Measurements from ENCODE around the gene ACMSD.
"Not testable (repeated sequence)": the region's sequence is repeated elsewhere in the genome, so short reads cannot be mapped to it uniquely, and the experiment has no call there.

Gene ACMSD

DNA sequence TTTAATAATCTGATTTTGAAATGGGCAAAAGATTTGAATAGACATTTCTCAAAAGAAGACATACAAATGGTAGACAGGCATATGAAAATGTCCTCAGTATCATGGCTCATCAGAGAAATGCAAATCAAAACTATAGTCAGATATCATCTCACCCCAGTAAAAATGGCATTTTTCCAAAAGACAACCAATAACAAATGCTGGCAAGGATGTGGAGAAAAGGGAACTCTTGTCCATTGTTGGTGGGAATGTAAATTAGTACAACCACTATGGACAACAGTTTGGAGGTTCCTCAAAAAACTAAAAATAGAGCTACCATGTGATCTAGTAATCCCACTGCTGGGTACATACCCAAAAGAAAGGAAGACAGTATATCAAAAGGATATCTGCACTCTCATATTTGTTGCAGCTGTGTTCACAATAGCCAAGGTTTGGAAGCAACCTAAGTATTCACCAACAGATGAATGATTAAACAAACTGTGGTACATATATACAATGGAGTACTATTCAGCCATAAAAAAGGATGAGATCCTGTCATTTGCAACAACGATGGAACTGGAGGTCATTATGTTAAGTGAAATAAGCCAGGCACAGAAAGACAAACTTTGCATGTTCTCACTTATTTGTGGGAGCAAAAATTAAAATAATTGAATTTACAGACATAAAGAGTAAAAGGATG, 69.2 kb downstream of the ACMSD start:
- DNase-seq = not testable (repeated sequence)

DNA sequence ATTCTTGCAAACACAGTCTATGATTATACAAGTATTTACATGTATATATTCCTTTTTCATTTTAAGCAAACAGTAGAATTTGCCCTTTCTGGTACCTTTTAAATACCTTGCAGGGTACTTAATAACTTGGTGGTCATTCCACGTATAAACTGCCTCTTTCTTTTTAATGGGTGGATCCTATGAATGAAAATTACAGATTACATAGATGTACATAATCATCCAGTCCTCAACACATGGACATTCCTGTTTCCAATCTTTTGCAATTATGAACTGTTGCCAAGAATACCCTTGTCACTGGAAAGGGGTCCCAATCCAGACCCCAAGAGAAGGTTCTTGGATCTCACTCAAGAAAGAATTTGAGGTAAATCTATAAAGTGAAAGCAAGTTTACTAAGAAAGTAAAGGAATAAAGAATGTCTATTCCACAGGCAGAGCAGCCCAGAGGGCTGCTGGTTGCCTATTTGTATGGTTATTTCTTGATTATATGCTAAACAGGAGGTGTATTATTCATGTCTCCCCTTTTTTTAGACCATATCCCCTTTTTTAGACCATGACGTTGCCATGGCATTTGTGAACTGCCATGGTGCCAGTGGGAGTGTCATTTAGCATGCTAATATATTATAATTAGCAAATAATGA, 72.5 kb downstream of the ACMSD start:
- no peak for DNase-seq

DNA sequence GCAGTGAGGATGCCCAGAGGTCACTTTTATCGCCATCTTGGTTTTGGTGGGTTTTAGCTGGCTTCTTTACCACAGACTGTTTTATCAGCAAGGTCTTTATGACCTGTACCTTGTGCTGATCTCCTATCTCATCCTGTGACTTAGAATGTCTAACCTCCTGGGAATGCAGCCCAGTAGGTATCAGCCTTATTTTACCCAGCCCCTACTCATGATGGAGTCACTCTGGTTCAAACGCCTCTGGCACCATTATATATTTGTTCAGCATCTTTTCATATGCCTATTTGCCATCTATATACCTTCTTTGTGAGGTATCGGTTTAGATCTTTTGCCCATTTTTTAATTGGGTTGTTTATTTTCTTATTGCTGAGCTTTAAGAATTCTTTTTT, 73.0 kb downstream of the ACMSD start:
- DNase-seq = no peak

DNA sequence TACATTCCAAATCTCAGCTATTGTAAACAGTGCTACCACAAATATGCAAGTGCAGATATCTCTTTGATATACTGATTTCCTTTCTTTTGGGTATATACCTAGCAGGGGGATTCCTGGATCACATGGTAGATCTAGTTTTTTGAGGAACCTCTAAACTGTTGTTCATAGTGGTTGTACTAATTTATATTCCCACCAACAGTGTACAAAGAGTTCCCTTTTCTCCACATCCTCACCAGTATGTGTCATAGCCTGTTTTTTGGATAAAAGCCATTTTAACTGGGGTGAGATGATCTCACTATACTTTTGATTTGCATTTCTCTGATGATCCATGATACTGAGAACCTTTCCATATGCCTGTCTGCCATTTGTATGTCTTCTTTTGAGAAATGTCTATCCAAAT, 73.9 kb downstream of the ACMSD start:
- peak; percentile 77 to 94 (median 93) for DNase-seq

DNA sequence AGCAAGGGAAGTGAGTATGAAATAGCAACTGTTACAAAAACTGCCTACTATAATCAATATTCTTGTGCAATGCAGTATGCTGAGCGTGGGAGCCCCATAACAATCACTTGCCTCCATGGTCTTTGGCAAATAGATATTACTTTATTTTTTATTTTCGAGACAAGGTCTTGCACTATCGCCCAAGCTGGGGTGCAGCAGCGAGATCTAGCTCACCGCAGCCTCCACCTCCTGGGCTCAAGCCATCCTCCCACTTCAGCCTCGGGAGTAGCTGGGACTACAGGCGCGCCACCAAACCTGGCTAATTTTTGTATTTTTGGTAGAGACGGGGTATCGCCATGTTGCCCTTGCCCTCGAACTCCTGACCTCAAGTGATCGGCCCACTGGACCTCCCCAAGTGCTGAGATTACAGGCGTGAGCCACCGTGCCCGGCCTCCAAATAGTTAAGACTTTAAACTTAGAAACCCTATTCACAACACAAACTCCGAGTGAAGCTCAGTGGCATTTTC, 79.0 kb downstream of the ACMSD start:
- no peak for DNase-seq

DNA sequence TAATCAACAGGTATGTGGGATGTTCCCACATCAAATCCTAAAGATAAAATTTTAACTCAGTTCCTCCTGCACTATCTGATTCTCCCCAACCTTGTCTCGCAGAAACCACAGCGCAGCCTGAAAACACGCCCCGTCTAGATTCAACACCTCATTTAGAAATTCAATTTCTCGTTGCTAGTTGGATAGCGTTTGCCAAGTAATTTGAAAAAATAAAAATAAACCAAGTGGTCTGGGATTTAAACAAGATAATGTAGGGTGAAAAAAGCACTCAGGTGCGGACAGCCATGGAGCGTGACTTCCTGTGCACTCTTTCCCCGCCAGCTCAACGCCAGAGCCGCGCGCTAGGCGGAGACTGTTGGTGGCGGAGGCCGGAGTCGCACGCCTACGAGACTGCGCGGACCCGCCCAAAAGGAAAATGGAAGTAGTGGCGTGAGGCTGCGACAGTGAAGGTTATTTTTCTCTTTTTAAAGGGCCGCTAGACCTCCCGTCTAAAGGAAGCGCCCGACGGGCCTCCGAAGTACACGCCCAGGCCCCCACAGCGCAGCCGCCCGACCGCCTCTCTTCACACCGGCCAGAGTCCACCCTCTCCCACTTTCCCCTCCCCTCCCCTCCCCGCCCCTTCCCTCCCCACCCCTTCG, 79.6 kb downstream of the ACMSD start:
- DNase-seq = peak in 2 of 3 donors; percentile 94 to 95

DNA sequence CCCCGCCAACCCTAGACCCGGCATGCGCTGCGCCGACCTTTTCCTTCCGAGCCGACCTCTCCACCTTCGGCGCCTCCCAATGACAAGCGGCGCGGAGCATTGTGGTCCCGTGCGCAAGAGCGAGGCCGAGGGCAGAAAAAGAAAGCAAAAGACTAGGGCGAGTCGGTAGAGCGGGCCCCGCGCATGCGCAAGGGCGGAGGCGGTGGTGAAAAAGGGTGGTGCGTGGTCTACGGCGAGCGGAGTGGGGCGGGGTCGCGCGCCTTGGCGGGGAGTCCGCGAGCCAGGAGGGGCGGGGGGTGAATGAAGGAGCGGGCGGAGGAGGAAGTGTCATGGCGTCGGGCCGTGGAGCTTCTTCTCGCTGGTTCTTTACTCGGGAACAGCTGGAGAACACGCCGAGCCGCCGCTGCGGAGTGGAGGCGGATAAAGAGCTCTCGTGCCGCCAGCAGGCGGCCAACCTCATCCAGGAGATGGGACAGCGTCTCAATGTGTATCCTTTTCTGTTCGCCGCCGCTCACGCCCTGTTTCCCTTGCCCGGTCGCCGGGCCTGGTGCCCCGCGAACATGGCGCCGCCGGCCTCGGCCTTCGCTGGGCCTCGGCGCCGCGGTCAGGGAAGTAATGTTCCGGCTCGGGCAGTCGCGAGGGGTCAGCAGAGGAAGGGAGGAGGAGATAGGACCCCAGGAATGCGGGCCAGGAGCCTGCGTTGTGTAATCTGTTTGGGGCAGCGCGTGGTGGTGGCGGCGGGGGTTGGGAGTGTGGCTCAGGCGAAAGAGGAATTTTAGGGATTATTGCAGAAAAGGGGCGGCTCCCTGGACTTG, 80.3 kb downstream of the ACMSD start, which contains the start of gene CCNT2:
TSS of gene CCNT2 (plus strand) at position 297 of the 815 bp plus-strand sequence. CDS start at position 330, 33 bp downstream.
- peak; percentile 100 for DNase-seq

DNA sequence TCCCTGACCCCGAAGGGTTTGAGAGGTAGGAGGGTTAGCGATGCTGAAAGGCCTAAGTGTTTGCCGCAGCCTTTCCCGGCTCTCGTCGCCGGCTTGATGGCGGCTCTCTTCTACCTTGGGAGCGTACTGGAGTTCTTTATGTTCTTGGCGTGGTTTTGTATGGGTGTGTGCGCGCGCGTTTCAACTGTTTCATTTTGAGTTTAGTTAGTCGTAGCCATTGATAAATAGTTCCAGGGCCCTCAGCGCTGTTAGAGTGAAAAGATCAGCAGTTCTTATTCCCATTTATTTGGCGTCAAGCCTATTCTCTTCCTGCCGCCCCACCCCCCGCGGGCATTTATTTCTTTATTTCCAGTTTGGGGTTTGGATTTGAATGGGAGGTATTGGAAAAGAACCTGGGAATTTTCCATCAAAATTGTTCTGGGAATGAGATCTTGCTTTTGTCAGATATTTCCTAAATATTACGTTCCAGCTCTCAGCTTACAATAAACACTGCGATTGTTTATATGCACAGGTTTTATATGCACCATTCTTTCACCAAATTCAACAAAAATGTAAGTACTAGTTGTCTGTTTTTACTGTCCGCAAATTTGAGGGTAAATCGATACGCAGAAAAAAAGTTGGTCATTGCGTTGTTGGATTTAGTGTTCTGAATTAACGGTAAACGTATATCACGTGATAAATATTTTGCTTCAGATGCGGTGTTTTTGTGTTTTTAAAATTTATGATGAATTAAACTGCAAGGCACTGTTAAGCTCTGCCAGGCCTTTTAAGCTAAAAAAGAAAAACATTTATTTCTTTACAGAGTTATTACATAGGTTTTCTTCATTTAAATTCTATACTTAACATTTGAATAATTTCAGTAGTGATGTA, 81.2 kb downstream of the ACMSD start:
- DNase-seq = peak in 1 of 3 donors; percentile 57

DNA sequence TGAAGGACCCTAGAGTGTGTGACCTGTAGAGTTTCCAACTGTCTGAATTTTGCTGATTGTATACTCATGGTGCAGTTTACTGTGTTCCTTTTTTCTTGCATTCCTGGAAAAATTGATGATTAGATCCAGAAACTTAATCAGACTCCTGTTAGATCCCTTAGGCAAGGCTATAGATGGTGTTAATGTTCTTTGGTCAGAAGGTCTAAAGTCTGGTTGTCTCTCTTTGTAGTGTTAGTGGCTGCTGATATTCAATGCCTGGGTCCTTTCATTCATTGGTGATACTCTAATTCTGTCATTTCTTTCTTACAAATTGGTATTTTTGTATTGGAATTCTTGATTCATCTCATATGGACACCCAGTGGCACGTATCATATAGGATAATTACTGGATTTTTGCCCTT, 86.5 kb downstream of the ACMSD start:
- no peak for DNase-seq

DNA sequence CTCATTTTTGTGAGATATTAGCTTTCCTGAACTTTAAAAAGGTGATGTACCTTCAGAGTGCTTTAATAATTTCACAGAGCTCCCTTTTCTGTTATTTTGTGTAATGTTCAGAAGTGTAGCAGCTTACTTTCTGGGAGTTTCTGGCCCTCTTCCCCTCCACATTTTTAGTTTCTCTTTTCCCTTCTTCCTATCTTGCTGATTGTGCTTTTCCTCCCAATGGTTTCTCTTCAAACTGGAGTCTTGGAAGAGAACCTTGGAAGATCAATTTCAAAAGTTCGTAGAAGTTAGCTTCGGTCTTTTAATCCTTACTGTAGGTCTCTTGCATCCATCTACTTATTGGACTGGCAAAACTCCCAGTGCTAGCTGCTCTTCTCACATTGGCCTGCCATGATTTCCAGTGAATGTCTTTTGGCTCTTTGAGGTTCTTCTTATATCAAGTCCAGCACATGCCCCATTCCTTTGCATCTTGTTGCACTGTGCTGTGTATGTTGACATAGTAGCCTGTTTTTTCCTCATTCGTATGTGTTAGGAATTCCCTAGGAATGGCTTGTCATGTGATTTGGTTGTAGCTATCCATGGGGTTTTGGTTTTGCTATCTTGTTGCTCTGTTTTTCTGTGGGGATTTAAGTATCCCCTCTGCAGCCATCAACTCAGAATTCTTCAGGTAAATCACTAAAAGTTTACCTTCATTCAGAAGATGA, 88.0 kb downstream of the ACMSD start:
- DNase-seq = no peak

DNA sequence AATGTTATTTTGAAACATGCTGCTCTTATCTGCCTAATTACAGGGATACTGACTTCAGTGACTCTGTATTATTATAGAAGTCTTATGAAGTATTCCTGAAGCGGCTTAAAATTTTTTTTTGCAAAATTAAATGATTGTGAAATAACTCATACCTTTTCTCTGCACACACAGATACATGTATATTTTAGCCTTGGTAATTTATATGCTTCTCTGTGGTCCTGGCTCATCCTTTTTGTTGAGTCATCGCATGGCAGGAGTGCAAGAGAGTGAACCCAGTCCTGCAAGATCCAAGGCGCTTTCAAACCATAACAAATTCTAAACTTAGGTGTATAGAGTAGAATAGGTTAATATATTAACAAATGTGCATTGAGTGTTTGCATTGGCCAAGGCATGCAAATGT, 88.8 kb downstream of the ACMSD start:
- DNase-seq = no peak

DNA sequence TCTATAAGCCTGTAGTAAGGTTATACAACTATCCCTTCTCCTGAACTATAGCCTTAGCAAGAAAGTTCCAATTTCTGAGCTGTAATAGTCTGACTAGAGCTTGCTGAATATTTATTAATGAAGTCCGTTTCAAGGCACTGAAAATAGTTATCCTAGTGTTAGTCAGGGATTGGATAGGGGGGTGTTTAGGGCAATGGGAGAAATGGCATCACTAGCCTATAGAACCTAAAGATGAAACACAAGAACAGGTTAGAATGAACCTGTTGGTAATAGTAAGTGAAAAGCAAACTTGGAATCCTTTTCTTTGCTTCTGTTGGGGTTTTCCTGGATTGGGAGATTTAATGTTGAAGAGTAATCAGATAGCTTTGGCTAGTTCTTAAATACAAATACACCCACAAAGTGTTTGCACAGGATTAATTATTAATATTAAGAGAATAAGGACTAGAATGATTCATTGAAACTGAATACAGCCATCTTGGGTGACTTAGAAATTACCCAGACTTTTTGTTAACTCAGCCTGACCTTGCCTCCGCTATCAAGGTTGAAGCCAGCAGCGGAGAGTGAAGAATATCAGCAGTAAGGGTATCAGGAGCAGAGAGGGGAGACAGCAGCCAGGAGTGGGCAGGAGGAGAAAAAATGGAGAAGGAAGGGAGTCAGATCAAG, 94.6 kb downstream of the ACMSD start:
- DNase-seq = no peak

DNA sequence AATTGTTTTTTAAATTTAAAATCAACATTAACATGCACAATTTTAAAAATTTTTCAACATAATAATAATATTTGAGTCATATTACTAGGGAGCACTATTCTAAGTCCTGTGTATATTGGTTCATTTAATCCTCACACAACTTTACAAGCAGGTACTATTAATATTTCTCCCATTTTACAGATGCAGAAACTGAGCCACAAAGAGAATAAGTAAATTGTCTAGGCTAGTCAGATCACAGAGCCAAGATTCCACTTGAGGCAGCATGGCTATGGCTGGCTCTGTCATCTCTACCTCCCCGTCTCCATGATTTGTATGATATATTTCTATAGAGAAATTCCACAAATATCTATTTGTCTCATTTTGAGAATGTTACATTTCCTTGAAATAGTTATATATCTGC, 95.3 kb downstream of the ACMSD start:
- DNase-seq = no peak

DNA sequence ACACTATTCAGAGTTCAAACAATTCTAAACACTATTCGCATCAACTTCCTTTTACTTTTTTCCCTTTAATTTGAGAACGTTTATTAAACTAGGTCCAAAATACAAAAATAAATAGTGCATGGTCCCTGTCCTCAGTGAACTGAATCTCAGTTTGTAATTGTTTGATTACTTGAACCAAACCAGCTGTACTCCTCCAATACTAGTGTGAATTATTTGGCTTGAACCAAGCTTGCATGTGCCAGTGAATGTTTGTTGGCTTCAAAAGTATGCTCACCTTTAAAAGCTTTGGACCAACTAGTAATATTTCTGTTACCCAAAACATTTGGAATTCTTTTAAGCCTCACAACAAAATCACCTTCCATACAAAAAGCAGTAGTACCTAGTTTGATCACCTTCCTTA, 95.7 kb downstream of the ACMSD start:
- no peak for DNase-seq

DNA sequence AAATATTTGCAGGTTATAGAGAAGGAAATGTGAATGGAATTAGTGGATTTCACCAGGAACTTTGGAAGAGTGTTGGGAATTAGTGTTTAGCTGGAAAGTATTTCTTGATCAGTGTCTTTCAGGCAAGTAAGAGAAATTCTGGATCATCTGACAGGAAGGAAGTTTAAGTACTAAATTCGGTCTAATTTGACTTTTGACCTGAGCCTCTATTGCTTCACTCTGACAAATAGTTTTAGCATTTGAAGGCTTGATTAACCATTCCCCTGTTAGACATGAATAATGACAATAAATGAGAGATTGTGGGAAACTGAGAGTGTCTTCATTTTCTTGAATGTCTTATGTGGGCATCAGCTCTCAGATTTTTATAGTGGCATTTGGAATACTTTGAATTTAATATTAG, 96.2 kb downstream of the ACMSD start:
- DNase-seq = peak in 2 of 3 donors; percentile 32 to 33

DNA sequence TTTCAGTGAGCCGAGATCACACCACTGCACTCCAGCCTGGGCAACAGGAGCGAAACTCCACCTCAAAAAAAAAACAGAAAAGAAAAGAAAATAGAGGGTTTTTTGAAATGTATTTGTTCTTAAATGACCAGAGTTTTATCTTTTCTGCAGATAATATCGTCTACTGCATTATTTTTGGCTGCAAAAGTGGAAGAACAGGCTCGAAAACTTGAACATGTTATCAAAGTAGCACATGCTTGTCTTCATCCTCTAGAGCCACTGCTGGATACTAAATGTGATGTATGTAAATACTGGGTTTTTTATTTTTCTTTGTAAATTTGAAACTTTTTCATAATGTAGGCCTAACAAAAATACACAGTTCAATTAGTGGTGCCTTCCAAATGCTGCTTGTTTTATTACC, 98.3 kb downstream of the ACMSD start:
- DNase-seq = no peak

DNA sequence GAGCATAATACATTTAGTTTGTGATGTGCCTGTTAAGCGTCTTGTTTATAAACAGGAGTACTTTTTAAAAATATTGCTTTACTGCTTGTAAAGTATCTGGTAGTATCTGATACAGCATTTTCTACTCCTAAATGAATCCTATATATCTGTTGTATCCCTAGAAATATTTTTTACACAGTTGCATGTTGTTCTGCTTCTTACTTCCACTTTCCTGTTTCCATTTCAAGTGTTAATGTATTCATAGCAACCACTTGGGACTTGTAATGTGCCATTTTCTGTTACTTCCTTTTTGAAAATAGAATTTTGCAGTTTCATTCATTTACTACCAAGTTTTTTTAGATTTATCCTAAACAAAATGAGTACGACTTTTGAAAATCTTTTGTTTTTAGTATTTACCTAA, 105.1 kb downstream of the ACMSD start:
- DNase-seq = peak; percentile 52 to 91 (median 90)

DNA sequence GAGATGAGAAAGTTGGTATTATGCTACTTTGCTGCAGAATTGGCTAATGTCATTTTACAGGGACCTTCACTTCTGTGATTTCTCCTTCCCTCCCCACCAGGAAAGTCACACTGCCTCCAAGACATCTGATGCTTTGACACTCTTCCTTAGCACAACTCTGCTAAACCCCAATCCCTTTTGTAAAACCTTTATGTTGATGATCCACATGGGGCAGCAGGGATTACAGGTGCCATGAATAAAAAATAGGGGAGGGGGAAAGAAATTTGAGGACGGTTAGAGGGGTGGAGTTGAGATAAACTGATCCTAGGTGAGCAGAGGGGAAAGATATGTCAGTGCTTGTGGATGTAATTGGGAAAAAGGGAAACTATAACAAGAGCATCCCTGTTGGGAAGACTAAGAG, 106.6 kb downstream of the ACMSD start:
- no peak for DNase-seq

DNA sequence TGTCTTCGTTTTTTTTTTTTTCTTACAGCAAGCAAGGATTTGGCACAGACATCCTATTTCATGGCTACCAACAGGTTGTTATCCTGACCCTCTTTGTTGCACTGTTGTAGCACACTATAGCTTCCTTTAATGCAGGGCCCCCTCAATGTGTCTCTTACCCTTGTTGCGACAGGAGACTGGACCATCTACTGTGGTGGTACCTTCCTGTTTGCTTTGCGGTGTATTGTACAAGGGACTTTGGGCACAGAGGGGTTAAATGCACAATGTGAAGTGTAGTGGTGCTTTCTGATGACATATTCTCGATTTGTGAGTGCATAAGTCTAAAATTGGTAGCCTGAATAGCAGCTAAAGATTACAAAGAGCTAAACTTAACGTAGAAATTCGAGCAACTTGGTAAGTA, 107.7 kb downstream of the ACMSD start:
- no peak for DNase-seq

DNA sequence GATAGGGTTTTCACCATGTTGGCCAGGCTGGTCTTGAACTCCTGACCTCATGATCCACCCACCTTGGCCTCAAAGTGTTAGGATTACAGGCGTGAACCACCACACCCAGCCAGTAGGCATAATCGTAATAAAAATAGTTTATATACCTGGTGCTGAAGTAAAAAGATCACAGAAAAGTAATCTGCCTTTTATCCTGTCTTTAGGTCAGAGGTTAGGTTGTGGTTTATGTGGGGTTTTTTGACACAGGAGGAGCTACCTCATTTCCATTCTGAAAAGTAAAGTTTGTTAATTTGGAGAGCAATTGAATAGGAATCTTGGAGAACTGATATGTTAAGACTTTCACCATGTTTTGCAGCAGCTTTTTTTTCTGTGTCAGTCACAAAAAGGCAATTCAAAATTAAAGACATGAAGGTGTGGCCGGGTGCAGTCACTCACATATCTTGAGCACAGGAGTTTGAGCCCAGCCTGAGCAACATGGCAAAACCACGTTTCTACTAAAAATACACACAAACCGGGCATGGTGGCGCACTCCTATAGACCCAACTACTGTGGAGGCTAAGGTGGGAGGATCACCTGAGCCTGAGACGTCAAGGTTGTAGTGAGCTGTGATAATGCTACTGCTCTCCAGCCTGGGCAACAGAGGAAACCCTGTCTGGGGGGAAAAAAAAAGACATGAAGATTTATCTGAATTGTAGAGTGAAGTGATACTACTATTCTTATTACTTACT, 111.7 kb downstream of the ACMSD start:
- no peak for DNase-seq
